ENCODE data around the gene CELSR1.

Gene CELSR1

GRCh38 chr22:46551321-46551720 is 13.9 kb upstream of the CELSR1 start:
- DNase-seq (ENCODE audit: low read depth in 2 of 2), result no peak

DNA sequence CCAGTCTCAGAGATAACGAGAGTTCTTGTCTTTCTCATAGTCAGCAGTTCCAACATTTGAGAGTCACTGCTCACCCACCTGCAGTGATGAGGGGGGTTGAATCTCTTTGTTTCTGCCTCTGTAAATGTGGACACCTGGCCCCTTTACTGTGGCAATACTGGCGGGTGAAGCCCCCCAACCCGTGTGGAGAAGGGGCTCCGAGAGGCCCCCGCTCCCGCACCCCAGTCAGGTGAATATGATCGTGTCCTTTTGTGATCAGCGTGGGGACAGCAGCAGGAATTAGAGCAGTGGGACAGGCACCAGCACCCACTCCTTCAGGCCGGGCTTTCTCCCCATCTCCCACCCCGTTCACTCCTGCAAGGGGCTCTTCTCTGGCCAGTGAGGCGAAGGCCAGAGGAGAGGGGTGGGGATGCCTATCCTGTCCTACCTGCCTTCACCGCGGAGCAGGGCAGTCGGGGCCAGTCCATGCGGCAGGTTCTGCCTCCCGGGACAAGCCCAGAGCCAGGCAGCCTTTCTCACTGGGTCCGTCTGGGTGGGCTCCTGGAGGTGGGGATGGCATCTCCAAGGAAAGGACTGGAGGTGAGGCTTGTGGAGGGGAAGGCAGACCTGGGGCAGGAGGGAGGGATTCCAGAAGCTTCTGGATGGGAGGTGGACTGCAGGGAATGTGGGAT is 12.7 kb upstream of the CELSR1 start:
- DNase-seq (ENCODE audit: low read depth in 2 of 2), result no peak

DNA sequence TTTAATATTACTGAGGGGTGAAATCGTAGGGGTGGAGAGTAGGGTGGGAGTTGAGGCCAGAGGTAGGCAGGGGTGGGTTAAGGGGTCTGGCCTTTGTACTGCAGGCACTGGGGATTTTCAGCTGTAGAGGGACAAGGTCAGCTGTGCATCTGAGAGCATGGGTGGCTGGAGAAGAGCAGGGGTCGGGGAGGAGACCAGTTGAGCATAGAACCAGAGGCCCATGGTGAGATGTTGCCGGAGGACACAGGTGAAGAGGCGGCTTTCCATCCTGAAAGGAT is 12.1 kb upstream of the CELSR1 start:
- DNase-seq (ENCODE audit: low read depth in 2 of 2), result no peak

- DNase-seq (ENCODE audit: low read depth in 2 of 2), result no peak
Measured at GRCh38 chr22:46547883-46548244, 10.4 kb upstream of the CELSR1 start.

DNA sequence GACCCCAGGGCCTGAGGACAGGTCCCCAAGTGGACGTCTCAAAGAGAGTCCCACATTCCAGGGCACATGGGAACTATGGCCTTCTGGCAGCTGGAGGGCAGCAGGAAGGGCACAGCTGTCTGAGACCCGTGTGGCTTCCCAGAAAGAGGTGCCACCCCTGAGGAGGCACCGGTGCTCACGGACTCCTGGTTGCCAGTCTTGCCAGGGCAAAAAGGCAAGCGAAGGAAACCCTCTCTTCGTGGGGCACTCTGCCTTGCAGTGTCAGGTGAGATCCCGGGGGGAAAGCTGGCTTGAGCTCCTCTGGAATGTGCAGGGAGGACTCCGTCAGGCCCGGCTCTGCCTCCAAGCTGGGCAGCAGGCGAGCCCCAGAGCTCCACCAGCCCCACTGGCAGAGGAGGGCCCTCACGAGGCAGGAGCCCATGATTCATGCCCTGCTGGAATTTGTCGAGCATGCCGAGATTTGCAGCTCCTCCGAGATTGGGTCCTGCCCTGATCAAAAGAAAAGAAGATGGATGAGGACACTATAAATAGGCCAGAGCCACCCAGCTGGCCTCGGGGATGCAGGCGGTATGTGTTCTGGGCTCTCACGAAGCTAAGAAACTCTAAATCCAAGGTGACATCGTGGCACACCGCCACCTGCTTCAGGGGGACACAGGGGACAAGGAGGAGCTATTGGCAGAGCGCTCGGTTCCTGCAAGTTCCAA is 9.9 kb upstream of the CELSR1 start:
- no peak for DNase-seq (ENCODE audit: low read depth in 2 of 2)

DNA sequence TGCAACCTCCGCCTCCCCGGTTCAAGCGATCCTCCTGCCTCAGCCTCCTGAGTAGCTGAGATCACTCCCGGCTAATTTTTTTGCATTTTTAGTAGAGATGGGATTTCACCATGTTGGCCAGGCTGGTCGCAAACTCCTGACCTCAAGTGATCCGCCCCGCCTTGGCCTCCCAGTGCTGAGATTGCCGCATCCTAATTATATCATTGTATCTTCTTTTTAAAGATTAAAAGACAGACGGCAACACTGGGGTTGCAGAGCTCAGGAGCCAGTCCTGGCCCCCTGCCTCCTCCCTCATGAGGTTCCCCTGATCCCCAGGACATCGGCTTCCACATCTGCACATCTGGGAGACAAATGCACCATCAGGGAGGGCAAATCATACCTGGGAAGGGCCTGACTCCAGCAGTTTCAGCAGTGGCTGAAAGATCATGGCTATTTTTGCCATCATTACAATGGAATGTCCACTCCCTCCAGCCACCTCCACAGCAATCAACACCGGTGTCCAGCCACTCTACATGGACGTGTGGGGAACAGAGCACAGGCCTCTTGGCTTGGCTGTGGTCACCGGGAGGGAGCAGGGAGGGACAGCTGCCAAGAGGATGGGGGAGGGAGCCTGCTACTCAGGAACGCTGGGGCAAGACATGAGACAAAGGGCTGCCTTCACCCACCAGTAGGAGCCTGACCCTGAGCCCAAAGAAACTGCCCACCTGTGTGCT is 9.2 kb upstream of the CELSR1 start:
- no peak for DNase-seq (ENCODE audit: low read depth in 2 of 2)

GRCh38 chr22:46545086-46545792 is 7.8 kb upstream of the CELSR1 start:
- no peak for DNase-seq (ENCODE audit: low read depth in 2 of 2)

- DNase-seq (ENCODE audit: low read depth in 2 of 2), result peak; percentile 31 to 38
Measured at GRCh38 chr22:46542011-46542985, 4.9 kb upstream of the CELSR1 start.

- no peak for DNase-seq (ENCODE audit: low read depth in 2 of 2)
Measured at GRCh38 chr22:46541536-46541935, 4.1 kb upstream of the CELSR1 start.

DNA sequence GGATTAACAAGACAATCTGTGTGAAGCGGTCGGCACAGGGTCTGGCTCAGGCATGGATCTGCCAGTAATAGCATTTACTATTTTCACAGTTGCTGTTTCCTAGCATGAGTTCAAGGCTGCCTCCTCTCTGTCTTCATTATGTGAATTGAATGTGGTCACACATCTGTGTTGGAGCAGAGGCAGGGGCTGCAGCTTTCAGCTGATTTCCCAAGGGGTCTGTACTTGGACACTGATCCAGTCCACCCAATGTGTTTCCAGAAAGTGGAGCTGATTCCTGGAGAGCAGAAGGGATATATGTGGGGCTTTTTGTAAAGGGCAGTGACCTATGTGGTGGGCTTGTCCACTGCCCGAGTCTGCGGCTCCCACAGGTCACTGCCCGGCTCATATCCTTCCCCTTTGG is 3.5 kb upstream of the CELSR1 start:
- no peak for DNase-seq (ENCODE audit: low read depth in 2 of 2)

DNA sequence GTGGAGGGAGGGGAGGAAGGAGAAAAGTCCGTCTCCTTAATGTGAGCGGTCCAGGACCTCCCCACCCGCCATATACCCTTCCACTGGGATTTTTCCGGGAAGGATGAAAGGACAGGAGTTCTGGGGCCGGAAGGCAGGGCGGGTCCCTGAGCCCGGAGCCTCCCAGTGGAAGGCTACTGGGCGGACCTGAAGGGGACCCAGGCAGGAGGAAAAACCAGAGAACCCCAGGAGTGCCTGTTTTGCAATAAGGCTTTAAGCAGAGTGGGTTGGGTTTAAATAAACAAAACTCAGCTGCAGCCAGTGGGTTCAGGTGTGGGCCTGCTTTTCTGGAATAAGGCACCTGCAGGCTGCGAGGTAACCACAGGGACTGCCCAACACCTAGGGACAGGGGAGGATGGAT is 1.7 kb upstream of the CELSR1 start:
- no peak for DNase-seq (ENCODE audit: low read depth in 2 of 2)

DNA sequence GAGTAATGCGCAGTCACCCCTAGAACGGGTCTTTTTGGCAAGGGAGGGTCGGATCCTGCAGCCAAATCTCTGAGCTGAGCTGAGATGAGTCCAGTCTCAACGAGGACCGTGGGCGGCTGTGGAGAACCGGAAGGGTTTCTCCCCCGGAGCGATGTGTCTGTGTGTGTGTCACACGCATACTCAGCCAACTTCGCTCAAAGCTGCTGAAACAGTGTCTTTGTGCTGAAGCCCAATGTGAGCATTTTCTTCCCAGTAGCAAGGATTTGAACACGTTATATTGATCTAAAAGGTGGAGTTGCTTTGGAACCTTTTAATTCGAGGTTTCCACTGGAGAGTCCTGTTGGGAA is 1.4 kb upstream of the CELSR1 start:
- DNase-seq (ENCODE audit: low read depth in 2 of 2), result no peak

- no peak for DNase-seq (ENCODE audit: low read depth in 2 of 2)
Measured at GRCh38 chr22:46537946-46538813, 760 bp upstream of the CELSR1 start.

GRCh38 chr22:46536537-46537224 is 739 bp downstream of the CELSR1 start:
- DNase-seq (ENCODE audit: low read depth in 2 of 2), result no peak

- DNase-seq (ENCODE audit: low read depth in 2 of 2), result no peak
Measured at GRCh38 chr22:46535876-46536536, 1.4 kb downstream of the CELSR1 start.

DNA sequence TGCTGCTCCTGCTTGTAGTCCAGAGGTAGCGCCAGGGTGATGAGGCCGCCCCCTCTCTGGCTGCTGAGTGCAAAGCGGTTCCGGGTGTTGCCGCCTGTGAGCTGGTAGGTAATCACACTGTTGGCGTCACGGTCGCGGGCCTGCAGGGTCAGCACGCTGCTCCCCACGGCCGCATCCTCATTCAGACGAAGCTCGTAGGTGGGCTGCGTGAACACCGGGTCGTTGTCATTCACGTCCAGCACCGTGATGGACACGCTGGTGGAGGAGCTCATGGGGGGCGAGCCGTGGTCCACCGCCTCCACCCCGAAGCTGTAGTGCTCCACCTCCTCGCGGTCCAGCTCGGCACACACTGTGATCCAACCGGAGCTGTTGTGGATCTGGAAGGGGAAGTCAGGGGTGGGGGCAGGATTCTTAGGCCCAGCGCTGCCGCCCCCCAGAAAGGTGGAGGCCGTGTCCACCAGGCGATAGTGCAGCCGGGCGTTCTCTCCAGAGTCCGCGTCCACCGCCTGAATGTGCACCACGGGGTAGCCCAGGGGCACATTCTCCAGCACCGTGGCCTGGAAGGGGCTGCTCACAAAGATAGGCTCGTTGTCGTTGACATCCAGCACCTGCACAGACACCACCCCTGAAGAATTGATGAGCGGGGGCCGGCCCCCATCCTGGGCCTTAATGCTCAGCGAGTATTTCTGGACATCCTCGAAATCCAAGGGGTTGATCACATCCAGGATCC is 2.4 kb downstream of the CELSR1 start:
- no peak for DNase-seq (ENCODE audit: low read depth in 2 of 2)

- no peak for DNase-seq (ENCODE audit: low read depth in 2 of 2)
Measured at GRCh38 chr22:46534177-46534776, 3.1 kb downstream of the CELSR1 start.

GRCh38 chr22:46533070-46533833 is 4.2 kb downstream of the CELSR1 start:
- no peak for DNase-seq (ENCODE audit: low read depth in 2 of 2)
